ENCODE data around the gene KIF23. TPM values are rescaled to one million over a fixed set of nuclear protein-coding genes. Genes with fewer than 3 reads are reported as not detected.

KIF23 gene
- total RNA-seq, 1 donor from 2014 or later, result 8.6 TPM

DNA sequence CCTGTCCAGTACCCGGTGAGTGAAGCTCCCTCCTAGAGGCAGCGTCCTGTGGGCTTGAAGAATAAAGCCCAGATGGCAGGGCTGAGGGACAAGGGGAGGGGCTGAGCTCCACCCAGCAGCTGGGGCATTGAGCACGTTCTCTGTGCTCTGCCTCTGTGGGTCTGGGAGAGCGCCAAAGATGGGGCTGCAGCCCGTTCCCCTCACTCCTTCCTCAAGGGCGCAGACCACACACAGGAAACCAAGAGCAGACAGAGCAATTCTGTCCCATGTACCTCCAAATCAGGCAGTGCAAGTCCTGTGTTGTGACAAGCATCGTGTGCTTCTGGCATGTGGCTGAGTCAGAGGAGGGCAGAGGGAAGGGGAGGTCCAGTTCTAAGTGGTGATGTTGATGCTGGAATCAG lies 15.7 kb upstream of the KIF23 start:
- no peak for DNase-seq (ENCODE audit: low read depth)
- TF ChIP-seq, protein P1, sequence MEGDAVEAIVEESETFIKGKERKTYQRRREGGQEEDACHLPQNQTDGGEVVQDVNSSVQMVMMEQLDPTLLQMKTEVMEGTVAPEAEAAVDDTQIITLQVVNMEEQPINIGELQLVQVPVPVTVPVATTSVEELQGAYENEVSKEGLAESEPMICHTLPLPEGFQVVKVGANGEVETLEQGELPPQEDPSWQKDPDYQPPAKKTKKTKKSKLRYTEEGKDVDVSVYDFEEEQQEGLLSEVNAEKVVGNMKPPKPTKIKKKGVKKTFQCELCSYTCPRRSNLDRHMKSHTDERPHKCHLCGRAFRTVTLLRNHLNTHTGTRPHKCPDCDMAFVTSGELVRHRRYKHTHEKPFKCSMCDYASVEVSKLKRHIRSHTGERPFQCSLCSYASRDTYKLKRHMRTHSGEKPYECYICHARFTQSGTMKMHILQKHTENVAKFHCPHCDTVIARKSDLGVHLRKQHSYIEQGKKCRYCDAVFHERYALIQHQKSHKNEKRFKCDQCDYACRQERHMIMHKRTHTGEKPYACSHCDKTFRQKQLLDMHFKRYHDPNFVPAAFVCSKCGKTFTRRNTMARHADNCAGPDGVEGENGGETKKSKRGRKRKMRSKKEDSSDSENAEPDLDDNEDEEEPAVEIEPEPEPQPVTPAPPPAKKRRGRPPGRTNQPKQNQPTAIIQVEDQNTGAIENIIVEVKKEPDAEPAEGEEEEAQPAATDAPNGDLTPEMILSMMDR (IDR thresholded peaks at IDR 0.05; ENCODE audit: insufficient read depth, low read length, poor library complexity, severe bottlenecking), result no peak
- no peak overlapping the region for H3K4me3 ChIP-seq (ENCODE audit: low read depth, low read length)
- no peaks in the 10 kb centered on the region for H3K36me3 ChIP-seq (ENCODE audit: control insufficient read depth, insufficient read depth, low read length)
- H3K27me3 ChIP-seq (ENCODE audit: control insufficient read depth, insufficient read depth, low read length), result no peaks in the 10 kb centered on the region

DNA sequence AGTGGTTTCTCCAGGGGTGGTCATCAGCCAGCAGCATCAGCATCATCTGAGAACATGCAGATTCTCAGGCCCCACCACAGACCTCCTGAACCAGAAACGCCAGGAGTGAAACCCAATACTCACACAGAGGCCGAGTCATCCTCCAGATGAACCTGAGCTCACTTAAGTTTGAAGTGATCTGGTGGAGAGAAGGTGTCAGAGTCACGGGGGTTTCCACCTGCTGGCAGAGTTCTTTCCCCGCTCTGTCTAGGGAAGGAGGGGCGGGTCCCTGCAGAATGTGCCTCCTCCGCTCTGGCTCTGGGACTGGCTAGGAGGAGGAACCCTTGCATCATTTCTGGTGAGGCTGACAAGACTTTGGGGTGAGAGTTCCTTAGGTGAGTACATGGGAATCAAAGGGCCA lies 13.3 kb upstream of the KIF23 start:
- TF ChIP-seq, protein P1 (IDR thresholded peaks at IDR 0.05; ENCODE audit: insufficient read depth, low read length, poor library complexity, severe bottlenecking), result no peak
- H3K27me3 ChIP-seq (ENCODE audit: control insufficient read depth, insufficient read depth, low read length), result no peaks in the 10 kb centered on the region
- no peaks in the 10 kb centered on the region for H3K36me3 ChIP-seq (ENCODE audit: control insufficient read depth, insufficient read depth, low read length)

DNA sequence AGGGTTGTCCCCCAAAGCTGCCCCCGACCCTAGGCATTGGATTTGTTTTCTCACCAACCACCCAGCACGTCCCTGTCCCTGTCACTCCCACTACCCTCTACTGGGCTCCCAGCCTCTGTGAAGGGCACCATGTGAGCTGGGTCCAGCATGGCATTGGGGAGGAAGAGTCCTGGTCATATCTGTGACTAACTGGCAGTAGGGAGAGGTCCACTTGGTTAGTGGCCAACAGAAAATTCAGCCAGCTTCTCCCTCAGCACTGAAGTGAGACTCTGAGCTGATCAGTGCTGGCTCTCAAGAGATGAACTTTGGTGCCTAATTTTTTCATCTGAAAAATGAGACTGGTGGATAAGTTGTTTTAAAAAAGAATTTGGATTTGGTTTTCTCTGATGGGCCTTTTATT lies 11.3 kb upstream of the KIF23 start:
- no peak overlapping the region for H3K4me3 ChIP-seq (ENCODE audit: low read depth, low read length)
- no peak for DNase-seq (ENCODE audit: low read depth)
- H3K27me3 ChIP-seq (ENCODE audit: control insufficient read depth, insufficient read depth, low read length), result no peaks in the 10 kb centered on the region
- H3K36me3 ChIP-seq (ENCODE audit: control insufficient read depth, insufficient read depth, low read length), result no peaks in the 10 kb centered on the region
- TF ChIP-seq, protein P1 (IDR thresholded peaks at IDR 0.05; ENCODE audit: insufficient read depth, low read length, poor library complexity, severe bottlenecking), result no peak

More for the DNA sequence above, 13.3 kb upstream of the KIF23 start:
- H3K4me3 ChIP-seq (ENCODE audit: low read depth, low read length), result no peak overlapping the region
- DNase-seq (ENCODE audit: low read depth), result no peak

DNA sequence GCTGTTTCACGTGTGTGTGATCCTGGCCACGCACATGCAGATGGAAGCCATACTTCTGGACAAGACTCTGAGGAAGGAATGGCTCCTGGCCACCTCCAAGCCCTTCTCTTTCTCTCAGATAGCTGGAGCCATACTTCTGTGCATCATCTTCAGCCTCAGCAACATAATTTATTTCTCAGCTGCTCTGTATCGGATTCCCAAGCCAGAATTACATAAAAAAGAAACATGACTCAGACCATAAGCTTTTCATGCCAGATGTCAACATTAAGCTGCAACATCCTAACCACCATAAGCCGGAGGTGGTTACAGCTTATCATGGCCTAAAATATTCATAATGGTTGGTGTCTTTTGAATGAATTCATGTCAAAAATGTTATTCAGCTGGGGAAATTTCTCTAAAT lies 10.6 kb upstream of the KIF23 start:
- no peak overlapping the region for H3K4me3 ChIP-seq (ENCODE audit: low read depth, low read length)
- TF ChIP-seq, protein P1 (IDR thresholded peaks at IDR 0.05; ENCODE audit: insufficient read depth, low read length, poor library complexity, severe bottlenecking), result no peak
- no peaks in the 10 kb centered on the region for H3K36me3 ChIP-seq (ENCODE audit: control insufficient read depth, insufficient read depth, low read length)
- no peaks in the 10 kb centered on the region for H3K27me3 ChIP-seq (ENCODE audit: control insufficient read depth, insufficient read depth, low read length)
- no peak for DNase-seq (ENCODE audit: low read depth)

DNA sequence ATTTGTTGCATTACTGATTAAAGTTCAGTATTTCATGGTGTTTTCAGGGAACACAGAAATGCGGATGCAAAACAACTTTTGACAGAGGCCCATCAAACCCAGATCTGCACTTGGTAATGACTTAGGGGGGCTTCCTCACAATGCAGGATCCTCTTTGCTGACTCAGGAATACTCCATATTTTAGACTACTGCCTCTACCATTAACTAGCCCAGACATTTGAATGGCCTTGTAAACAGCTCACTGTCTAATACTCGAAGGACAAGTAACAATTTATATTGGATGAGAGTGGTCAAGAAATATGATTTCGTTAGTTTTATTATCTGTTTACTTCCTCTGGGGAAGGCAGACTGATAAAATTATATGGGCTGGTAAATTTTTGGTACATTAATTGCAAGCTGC lies 9.0 kb upstream of the KIF23 start:
- TF ChIP-seq, protein P1 (IDR thresholded peaks at IDR 0.05; ENCODE audit: insufficient read depth, low read length, poor library complexity, severe bottlenecking), result no peak

DNA sequence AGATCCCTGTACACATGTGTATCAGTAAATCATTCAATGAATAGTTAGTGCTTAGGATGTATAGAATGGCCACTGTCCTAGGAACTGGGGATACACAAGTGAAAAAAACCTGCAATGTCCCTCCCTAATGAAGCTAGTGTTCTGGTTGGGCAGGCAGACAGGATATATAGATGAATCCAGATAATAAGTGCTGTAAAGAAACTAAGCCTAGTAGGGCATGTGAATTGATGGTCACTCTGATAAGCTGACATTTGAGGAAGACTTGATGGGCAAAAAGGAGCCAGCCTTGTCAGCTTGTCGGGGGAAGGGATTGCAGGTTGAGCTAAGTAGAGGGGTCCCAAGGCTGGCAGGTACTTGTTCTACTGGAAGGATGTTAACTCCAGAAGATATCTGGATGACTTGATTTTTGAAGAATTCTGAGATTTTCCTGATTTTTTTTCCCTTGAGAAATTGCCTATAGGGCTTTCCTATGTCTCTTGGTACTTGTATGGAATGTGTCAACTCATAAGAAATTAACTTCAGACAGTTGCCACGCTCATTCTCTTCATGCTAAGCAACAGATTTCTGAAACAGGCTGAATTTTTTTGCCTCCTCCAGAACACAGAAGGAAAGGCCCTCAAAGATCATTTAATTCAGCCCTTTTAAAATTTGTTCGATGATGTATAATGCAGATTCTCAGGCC lies 6.3 kb upstream of the KIF23 start:
- TF ChIP-seq, protein P1 (IDR thresholded peaks at IDR 0.05; ENCODE audit: insufficient read depth, low read length, poor library complexity, severe bottlenecking), result no peak
- DNase-seq (ENCODE audit: low read depth), result no peak
- Histone ChIP-seq H3K4me3 (ENCODE audit: low read depth, low read length) (no peak overlapping the region), H3K27me3 (ENCODE audit: control insufficient read depth, insufficient read depth, low read length) (no peaks in the 10 kb centered on the region), H3K36me3 (ENCODE audit: control insufficient read depth, insufficient read depth, low read length) (no peaks in the 10 kb centered on the region)

More for the DNA sequence above, 9.0 kb upstream of the KIF23 start:
- no peak for DNase-seq (ENCODE audit: low read depth)
- Histone ChIP-seq H3K36me3 (ENCODE audit: control insufficient read depth, insufficient read depth, low read length) (no peaks in the 10 kb centered on the region), H3K4me3 (ENCODE audit: low read depth, low read length) (no peak overlapping the region), H3K27me3 (ENCODE audit: control insufficient read depth, insufficient read depth, low read length) (no peaks in the 10 kb centered on the region)

All from kidney epithelial cell (primary cell).